Uterus (tissue), 2 donors: Measurements from ENCODE around the gene CACNA1B.

Experiments used
- CTCF ChIP-seq, 4 experiments: fragments of 200-600 bp in 2 of 4; fragments of 450-650 bp in 2 of 4; sonication (generic) in 2 of 4; IDR thresholded peaks; one replicate each; pipeline ENCODE4 v1.5.1; 2016 to 2019; ENCODE audit warnings: antibody characterized with exemption in 4 of 4, mild to moderate bottlenecking in 2 of 4, moderate library complexity in 1 of 4
- POLR2A ChIP-seq, 2 donors: fragments of 450-650 bp; IDR thresholded peaks; one replicate each; pipeline ENCODE4 v1.6.1; 2016; ENCODE audit warnings: antibody characterized with exemption in 2 of 2, mild to moderate bottlenecking in 1 of 2, moderate library complexity in 1 of 2

- no peak for TF ChIP-seq POLR2A (IDR thresholded peaks at IDR 0.05)
- no peak for TF ChIP-seq CTCF (IDR thresholded peaks at IDR 0.05)
These were observed 222.4 kb downstream of the CACNA1B start for GRCh38 chr9:138099803-138100598.
